ENCODE results near the gene HS6ST3. TPM values are rescaled to one million over a fixed set of nuclear protein-coding genes. Genes with fewer than 3 reads are reported as not detected.

Gene HS6ST3
- total RNA-seq, 1 experiment from 2014 or later, result not detected

DNA sequence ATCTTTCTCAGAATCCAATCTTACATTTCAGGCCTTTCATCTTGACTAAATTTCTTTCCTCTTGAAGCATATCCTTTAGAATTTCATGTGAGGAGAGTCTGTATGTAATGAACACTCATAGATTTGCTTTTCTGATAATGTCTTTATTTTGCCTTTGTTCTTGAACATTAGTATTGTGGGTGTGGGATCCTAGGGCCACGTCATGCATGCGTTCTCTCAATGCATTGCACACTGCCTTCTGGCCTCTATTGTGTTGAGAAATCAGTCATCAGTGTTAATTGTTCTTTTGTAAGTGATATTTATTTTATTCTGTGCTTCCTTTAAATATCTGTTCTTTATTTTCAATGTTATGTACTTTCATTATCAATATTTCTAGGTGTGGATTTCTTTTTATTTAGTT, 539.4 kb downstream of the HS6ST3 start:
- ChIA-PET POLR2A (no interaction called here), CTCF (no interaction called here)
- no peaks in the 10 kb centered on the region for H3K9me3 ChIP-seq
- no peak overlapping the region for H3K27ac Mint-ChIP-seq (ENCODE audit: unreplicated experiment)
- H3K36me3 ChIP-seq (ENCODE audit: control insufficient read depth, insufficient read depth, low read length), result no peaks in the 10 kb centered on the region
- 0 out of 2 replicates have a peak, but pooled peaks cover 1% of the 10 kb centered on the region for H3K27me3 ChIP-seq (replicated peaks; ENCODE audit: control insufficient read depth, insufficient read depth, low read length)
- H3K4me1 Mint-ChIP-seq (ENCODE audit: low read depth, unreplicated experiment), result no peaks in the 10 kb centered on the region
- no peak overlapping the region for H3K4me3 ChIP-seq (ENCODE audit: low read depth, low read length)
- TF ChIP-seq, protein P1, sequence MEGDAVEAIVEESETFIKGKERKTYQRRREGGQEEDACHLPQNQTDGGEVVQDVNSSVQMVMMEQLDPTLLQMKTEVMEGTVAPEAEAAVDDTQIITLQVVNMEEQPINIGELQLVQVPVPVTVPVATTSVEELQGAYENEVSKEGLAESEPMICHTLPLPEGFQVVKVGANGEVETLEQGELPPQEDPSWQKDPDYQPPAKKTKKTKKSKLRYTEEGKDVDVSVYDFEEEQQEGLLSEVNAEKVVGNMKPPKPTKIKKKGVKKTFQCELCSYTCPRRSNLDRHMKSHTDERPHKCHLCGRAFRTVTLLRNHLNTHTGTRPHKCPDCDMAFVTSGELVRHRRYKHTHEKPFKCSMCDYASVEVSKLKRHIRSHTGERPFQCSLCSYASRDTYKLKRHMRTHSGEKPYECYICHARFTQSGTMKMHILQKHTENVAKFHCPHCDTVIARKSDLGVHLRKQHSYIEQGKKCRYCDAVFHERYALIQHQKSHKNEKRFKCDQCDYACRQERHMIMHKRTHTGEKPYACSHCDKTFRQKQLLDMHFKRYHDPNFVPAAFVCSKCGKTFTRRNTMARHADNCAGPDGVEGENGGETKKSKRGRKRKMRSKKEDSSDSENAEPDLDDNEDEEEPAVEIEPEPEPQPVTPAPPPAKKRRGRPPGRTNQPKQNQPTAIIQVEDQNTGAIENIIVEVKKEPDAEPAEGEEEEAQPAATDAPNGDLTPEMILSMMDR (IDR thresholded peaks at IDR 0.05; ENCODE audit: insufficient read depth in 1 of 2, low read depth in 1 of 2, low read length in 1 of 2, severe bottlenecking in 1 of 2, unreplicated experiment in 1 of 2), result no peak
- BruUV-seq (replicated peaks), result no TSS peak
- intact Hi-C loops (cut with micrococcal nuclease; ENCODE audit: unreplicated experiment), result no loop called here
- DNase-seq, result no peak
- H3K36me3 Mint-ChIP-seq (ENCODE audit: insufficient read depth, unreplicated experiment), result no peaks in the 10 kb centered on the region
- no peaks in the 10 kb centered on the region for H3K4me1 ChIP-seq
- no peak overlapping the region for H3K4me3 Mint-ChIP-seq (ENCODE audit: unreplicated experiment)
- H3K9me3 Mint-ChIP-seq (ENCODE audit: unreplicated experiment), result no peaks in the 10 kb centered on the region
- H3K27me3 Mint-ChIP-seq (ENCODE audit: insufficient read depth, unreplicated experiment), result peaks cover 4% of the 10 kb centered on the region

DNA sequence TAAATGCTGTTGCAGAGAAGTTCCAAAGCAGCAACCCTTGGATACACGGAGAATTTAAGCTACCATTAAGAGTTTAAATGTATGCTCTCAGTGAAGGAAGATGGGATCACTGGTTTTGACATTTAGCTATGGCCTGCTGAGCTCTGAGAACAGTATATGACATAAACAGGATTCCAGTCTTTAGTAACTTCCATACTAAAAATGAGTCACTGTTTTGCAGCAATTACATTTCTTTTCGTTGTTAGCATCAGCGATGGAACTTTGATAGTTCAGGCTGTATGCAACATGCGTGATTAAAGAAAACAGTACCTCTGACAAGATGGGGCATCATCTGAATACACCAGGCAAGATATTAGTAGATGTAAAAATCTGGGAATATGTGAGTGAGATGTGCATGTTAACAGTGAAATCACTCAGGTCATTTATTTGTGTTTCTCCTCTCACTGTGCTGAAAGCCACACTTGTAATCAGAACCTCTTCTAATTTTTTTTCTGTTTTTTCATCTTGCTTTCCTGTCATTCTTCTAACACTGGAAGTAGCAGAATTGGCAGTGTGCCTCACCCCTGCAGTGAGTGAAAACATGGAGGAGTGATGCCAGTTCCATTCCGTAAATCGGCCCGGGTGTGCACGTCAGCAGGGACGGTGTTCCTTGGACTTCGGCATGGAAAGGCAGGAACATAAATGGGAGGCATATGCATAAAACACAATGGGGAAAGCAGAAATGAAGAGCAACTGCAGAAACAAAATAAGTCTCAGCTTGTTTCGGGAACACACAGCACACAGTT, 542.8 kb downstream of the HS6ST3 start:
- ChIA-PET CTCF (no interaction called here), POLR2A (no interaction called here)
- peaks cover 7% of the 10 kb centered on the region for H3K27me3 Mint-ChIP-seq (ENCODE audit: insufficient read depth, unreplicated experiment)
- no peaks in the 10 kb centered on the region for H3K4me1 Mint-ChIP-seq (ENCODE audit: low read depth, unreplicated experiment)
- no peak overlapping the region for H3K27ac Mint-ChIP-seq (ENCODE audit: unreplicated experiment)
- H3K36me3 Mint-ChIP-seq (ENCODE audit: insufficient read depth, unreplicated experiment), result no peaks in the 10 kb centered on the region
- no peak for DNase-seq
- no peaks in the 10 kb centered on the region for H3K36me3 ChIP-seq (ENCODE audit: control insufficient read depth, insufficient read depth, low read length)
- TF ChIP-seq, protein P1 (IDR thresholded peaks at IDR 0.05; ENCODE audit: insufficient read depth in 1 of 2, low read depth in 1 of 2, low read length in 1 of 2, severe bottlenecking in 1 of 2, unreplicated experiment in 1 of 2), result no peak
- 0 out of 2 replicates have a peak, but pooled peaks cover 1% of the 10 kb centered on the region for H3K27me3 ChIP-seq (replicated peaks; ENCODE audit: control insufficient read depth, insufficient read depth, low read length)
- H3K9me3 Mint-ChIP-seq (ENCODE audit: unreplicated experiment), result peaks cover 10% of the 10 kb centered on the region
- no peak overlapping the region for H3K4me3 Mint-ChIP-seq (ENCODE audit: unreplicated experiment)
- intact Hi-C loops (cut with micrococcal nuclease; ENCODE audit: unreplicated experiment), result no loop called here
- H3K4me3 ChIP-seq (ENCODE audit: low read depth, low read length), result no peak overlapping the region
- no peaks in the 10 kb centered on the region for H3K9me3 ChIP-seq
- BruUV-seq (replicated peaks), result no TSS peak
- no peaks in the 10 kb centered on the region for H3K4me1 ChIP-seq

DNA sequence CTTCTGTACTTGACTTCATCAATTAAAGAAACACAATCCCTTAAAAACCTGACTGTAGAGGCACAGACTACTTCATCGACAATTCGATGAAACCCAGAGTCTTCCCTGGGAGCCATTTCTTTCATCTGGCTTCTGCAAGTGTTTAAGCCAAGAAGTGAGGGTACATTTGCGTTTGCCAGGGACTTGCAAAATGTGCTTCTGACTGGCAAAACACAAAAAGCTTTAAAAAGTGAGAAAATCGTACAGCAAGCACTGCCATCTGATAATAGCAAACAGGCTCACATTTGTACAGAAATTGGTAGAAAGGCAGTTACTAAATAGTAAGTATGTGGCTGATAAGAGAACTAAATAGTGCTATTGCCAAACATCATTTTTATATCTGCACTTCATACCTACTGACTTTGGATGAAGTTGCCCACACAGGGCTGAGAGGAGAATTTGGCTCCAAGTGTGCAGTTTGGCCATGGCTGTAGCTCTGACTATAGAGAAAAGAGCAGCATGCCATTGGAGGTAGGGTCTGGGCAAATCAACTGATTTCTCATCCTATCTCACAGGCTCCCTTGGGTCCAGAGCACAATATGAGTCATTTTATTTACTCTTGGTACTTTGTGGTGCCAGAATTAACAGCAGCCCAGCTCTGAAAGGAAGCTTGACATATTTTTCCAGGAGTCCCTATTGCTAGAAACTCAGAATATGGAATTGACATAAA, 546.2 kb downstream of the HS6ST3 start:
- no peaks in the 10 kb centered on the region for H3K4me1 ChIP-seq
- Mint-ChIP-seq H3K9me3 (ENCODE audit: unreplicated experiment) (peaks cover 10% of the 10 kb centered on the region), H3K4me3 (ENCODE audit: unreplicated experiment) (no peak overlapping the region), H3K36me3 (ENCODE audit: insufficient read depth, unreplicated experiment) (no peaks in the 10 kb centered on the region), H3K27me3 (ENCODE audit: insufficient read depth, unreplicated experiment) (peaks cover 3% of the 10 kb centered on the region), H3K27ac (ENCODE audit: unreplicated experiment) (no peak overlapping the region), H3K4me1 (ENCODE audit: low read depth, unreplicated experiment) (no peaks in the 10 kb centered on the region)
- DNase-seq, result no peak
- CTCF ChIA-PET, result no interaction called here
- 0 out of 2 replicates have a peak, but pooled peaks cover 1% of the 10 kb centered on the region for H3K27me3 ChIP-seq (replicated peaks; ENCODE audit: control insufficient read depth, insufficient read depth, low read length)
- H3K4me3 ChIP-seq (ENCODE audit: low read depth, low read length), result no peak overlapping the region
- TF ChIP-seq, protein P1 (IDR thresholded peaks at IDR 0.05; ENCODE audit: insufficient read depth in 1 of 2, low read depth in 1 of 2, low read length in 1 of 2, severe bottlenecking in 1 of 2, unreplicated experiment in 1 of 2), result no peak
- POLR2A ChIA-PET, result no interaction called here
- intact Hi-C loops (cut with micrococcal nuclease; ENCODE audit: unreplicated experiment), result no loop called here
- H3K9me3 ChIP-seq, result peaks cover under 1% of the 10 kb centered on the region; the same call in 1 of the 2 replicates
- BruUV-seq (replicated peaks), result no TSS peak
- H3K36me3 ChIP-seq (ENCODE audit: control insufficient read depth, insufficient read depth, low read length), result no peaks in the 10 kb centered on the region
